Stimulated activated CD8-positive, alpha-beta memory T cell treated with anti-CD3 and anti-CD28 coated beads, Interleukin-12 subunit alpha, Interleukin-12 subunit beta, amount 100 ng/mL, for 4 hours (primary cell): ENCODE measurements around the gene DCDC2.
"Not testable (repeated sequence)": the region's sequence is repeated elsewhere in the genome, so short reads cannot be mapped to it uniquely, and the experiment has no call there.

Source experiments
- DNase-seq: peaks from one replicate; pipeline ENCODE4 v3.0.0-alpha.2; 2020; ENCODE audit warnings: low read depth

Gene DCDC2

GRCh38 chr6:24324617-24325016 is 33.2 kb downstream of the DCDC2 start:
- no peak for DNase-seq

- no peak for DNase-seq
Observed at GRCh38 chr6:24323632-24324337, 34.1 kb downstream of the DCDC2 start.

GRCh38 chr6:24322924-24323323 is 34.9 kb downstream of the DCDC2 start:
- no peak for DNase-seq

GRCh38 chr6:24322446-24322845 is 35.4 kb downstream of the DCDC2 start:
- DNase-seq: not testable (repeated sequence)

- DNase-seq: no peak
Observed at GRCh38 chr6:24321538-24322162, 36.2 kb downstream of the DCDC2 start.

GRCh38 chr6:24313251-24314141 is 44.4 kb downstream of the DCDC2 start:
- DNase-seq: no peak

- DNase-seq: not testable (repeated sequence)
Observed at GRCh38 chr6:24311775-24312174, 46.1 kb downstream of the DCDC2 start.

- DNase-seq: no peak
Observed at GRCh38 chr6:24307881-24308280, 50.0 kb downstream of the DCDC2 start.

- DNase-seq: no peak
Observed at GRCh38 chr6:24306936-24307335, 50.9 kb downstream of the DCDC2 start.

GRCh38 chr6:24306038-24306437 is 51.8 kb downstream of the DCDC2 start:
- no peak for DNase-seq

- DNase-seq: no peak
Observed at GRCh38 chr6:24296944-24297343, 60.9 kb downstream of the DCDC2 start.

GRCh38 chr6:24293852-24294251 is 64.0 kb downstream of the DCDC2 start:
- not testable (repeated sequence) for DNase-seq

GRCh38 chr6:24287239-24287638 is 70.6 kb downstream of the DCDC2 start:
- DNase-seq: no peak

GRCh38 chr6:24284006-24284405 is 73.9 kb downstream of the DCDC2 start:
- DNase-seq: no peak

- DNase-seq: no peak
Observed at GRCh38 chr6:24283043-24283985, 74.5 kb downstream of the DCDC2 start.

GRCh38 chr6:24274441-24275083 is 83.3 kb downstream of the DCDC2 start:
- DNase-seq: no peak

GRCh38 chr6:24273096-24273870 is 84.6 kb downstream of the DCDC2 start:
- no peak for DNase-seq

- DNase-seq: no peak
Observed at GRCh38 chr6:24272553-24272952, 85.3 kb downstream of the DCDC2 start.

- no peak for DNase-seq
Observed at GRCh38 chr6:24272148-24272547, 85.7 kb downstream of the DCDC2 start.

- no peak for DNase-seq
Observed at GRCh38 chr6:24270011-24270410, 87.8 kb downstream of the DCDC2 start.
